ENCODE data around the gene HLA-DMA. TPM values are rescaled to one million over a fixed set of nuclear protein-coding genes. Genes with fewer than 3 reads are reported as not detected.
A peak's percentile ranks its signal among the peaks of the same experiment; 100 is the strongest.

Gene HLA-DMA
- total RNA-seq, 4 donors from 2014 or later = 1.4 to 40.4 (median 20.8) TPM

DNA sequence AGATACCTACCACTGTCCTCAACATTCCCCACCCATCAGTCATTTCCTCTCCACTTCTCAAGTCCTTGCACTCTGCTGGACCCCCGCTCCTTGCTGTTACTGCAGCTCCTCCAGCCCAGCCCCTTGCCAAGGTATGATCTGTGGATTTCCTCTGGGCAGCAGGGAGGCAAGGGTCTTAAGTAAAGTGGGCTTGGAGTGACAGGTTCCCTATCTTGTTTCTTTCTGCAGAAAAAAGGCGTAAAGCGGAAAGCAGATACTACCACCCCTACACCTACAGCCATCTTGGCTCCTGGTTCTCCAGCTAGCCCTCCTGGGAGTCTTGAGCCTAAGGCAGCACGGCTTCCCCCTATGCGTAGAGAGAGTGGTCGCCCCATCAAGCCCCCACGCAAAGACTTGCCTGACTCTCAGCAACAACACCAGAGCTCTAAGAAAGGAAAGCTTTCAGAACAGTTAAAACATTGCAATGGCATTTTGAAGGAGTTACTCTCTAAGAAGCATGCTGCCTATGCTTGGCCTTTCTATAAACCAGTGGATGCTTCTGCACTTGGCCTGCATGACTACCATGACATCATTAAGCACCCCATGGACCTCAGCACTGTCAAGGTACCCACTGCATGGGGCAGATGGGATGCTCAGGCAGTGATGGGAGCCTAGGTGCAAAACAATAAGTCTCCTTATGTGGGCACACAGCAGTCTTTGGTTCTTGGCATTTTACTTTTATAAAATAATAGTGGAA, 23.6 kb upstream of the HLA-DMA start:
- Histone ChIP-seq H3K36me3 (peaks cover 0 to 68% (median 32%) of the 10 kb centered on the region in 4 donors), H3K27ac (no peak overlapping the region), H3K9me3 (no peaks in the 10 kb centered on the region), H3K4me3 (no peak overlapping the region), H3K27me3 (no peaks in the 10 kb centered on the region), H3K4me1 (peaks cover 45 to 72% (median 49%) of the 10 kb centered on the region in 4 donors)
- WGBS, 2 donors (ENCODE audit: low coverage in 1 of 2) = 77 to 83% methylated on average over 3 to 7 of the region's 7 CpGs
- intact Hi-C loops (cut with DNase I; ENCODE audit: low total_unique reads) = no loop called here
- TF ChIP-seq POLR2A (IDR thresholded peaks at IDR 0.05) (no peak), EP300 (IDR thresholded peaks at IDR 0.05; ENCODE audit: low read depth) (no peak), POLR2AphosphoS5 (IDR thresholded peaks at IDR 0.05) (no peak)
- TF ChIP-seq, protein P1, sequence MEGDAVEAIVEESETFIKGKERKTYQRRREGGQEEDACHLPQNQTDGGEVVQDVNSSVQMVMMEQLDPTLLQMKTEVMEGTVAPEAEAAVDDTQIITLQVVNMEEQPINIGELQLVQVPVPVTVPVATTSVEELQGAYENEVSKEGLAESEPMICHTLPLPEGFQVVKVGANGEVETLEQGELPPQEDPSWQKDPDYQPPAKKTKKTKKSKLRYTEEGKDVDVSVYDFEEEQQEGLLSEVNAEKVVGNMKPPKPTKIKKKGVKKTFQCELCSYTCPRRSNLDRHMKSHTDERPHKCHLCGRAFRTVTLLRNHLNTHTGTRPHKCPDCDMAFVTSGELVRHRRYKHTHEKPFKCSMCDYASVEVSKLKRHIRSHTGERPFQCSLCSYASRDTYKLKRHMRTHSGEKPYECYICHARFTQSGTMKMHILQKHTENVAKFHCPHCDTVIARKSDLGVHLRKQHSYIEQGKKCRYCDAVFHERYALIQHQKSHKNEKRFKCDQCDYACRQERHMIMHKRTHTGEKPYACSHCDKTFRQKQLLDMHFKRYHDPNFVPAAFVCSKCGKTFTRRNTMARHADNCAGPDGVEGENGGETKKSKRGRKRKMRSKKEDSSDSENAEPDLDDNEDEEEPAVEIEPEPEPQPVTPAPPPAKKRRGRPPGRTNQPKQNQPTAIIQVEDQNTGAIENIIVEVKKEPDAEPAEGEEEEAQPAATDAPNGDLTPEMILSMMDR (IDR thresholded peaks at IDR 0.05) = no peak
- in situ Hi-C loops (cut with MboI; ENCODE audit: low pct_ligation_motif_present in 1 of 4, low pct_unique_long_range_greater_than_20kb in 1 of 4, low sequenced_read_pairs in 3 of 4) = loop anchor here in 2 of 4 donors (10.0 to 25.0 kb wide), 2 partner anchors 89 to 92 kb away; no protein-coding TSS in a partner anchor
- DNase-seq = no peak

DNA sequence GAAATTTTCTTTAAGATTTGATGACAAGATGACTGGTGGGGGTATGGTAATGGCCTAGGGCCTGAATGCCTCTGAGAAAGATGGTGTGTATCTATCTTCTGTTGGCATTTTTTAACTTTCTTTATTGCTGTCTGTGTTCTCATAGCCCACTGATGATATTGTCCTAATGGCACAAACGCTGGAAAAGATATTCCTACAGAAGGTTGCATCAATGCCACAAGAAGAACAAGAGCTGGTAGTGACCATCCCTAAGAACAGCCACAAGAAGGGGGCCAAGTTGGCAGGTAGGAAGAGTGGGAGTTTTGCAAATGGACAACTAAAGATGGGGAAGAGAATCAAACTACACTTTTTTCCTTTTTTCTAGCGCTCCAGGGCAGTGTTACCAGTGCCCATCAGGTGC, 23.0 kb upstream of the HLA-DMA start:
- H3K27ac ChIP-seq = no peak overlapping the region
- intact Hi-C loops (cut with DNase I; ENCODE audit: low total_unique reads) = no loop called here
- H3K4me3 ChIP-seq = no peak overlapping the region
- TF ChIP-seq POLR2AphosphoS5 (IDR thresholded peaks at IDR 0.05) (no peak), POLR2A (IDR thresholded peaks at IDR 0.05) (no peak), EP300 (IDR thresholded peaks at IDR 0.05; ENCODE audit: low read depth) (no peak)
- TF ChIP-seq, protein P1 (IDR thresholded peaks at IDR 0.05) = no peak
- no peaks in the 10 kb centered on the region for H3K9me3 ChIP-seq
- H3K27me3 ChIP-seq = no peaks in the 10 kb centered on the region
- WGBS, 2 donors (ENCODE audit: low coverage in 1 of 2) = 28 to 44% methylated on average over 2 of the region's 2 CpGs
- in situ Hi-C loops (cut with MboI; ENCODE audit: low pct_ligation_motif_present in 1 of 4, low pct_unique_long_range_greater_than_20kb in 1 of 4, low sequenced_read_pairs in 3 of 4) = loop anchor here in 2 of 4 donors (10.0 to 25.0 kb wide), 2 partner anchors 89 to 91 kb away; no protein-coding TSS in a partner anchor
- peaks cover 0 to 62% (median 29%) of the 10 kb centered on the region in 4 donors for H3K36me3 ChIP-seq
- no peak for DNase-seq
- H3K4me1 ChIP-seq = peaks cover 40 to 65% (median 43%) of the 10 kb centered on the region in 4 donors

DNA sequence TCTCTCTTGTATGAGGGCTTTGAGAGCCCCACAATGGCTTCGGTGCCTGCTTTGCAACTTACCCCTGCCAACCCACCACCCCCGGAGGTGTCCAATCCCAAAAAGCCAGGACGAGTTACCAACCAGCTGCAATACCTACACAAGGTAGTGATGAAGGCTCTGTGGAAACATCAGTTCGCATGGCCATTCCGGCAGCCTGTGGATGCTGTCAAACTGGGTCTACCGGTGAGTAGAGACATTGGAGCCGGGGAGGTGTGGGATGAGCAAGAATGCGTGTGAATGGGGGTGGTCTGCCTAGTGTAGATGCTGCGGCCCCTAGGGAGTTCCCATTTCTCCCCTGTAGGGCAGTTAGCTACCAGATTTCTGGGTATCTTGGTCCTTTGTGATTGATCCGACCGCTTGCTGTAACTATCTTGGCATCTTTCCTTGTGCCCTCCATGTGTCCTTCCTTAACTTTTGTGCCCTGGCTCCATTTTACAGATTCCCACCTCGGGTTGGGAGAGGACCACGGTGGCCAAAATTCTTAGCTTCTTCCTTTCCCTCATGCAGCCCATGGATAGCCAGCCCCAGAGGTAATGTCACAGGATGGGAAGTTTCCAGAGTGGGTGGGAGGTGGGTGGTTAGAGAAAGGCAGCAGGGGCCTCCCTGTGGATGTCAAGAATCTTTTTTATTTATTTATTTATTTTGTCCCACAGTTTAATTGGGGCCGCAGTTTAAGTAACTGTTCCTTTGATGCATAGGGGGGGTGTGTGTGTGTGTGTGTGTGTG, 21.8 kb upstream of the HLA-DMA start:
- Histone ChIP-seq H3K4me1 (peaks cover 36 to 56% (median 40%) of the 10 kb centered on the region in 4 donors), H3K36me3 (peaks cover 0 to 51% (median 24%) of the 10 kb centered on the region in 4 donors), H3K4me3 (peak overlapping the region; percentile 47 to 86 (median 71)), H3K27ac (peak overlapping the region; percentile 98 to 100 (median 99)), H3K9me3 (no peaks in the 10 kb centered on the region), H3K27me3 (no peaks in the 10 kb centered on the region)
- intact Hi-C loops (cut with DNase I; ENCODE audit: low total_unique reads) = no loop called here
- TF ChIP-seq, protein P1 (IDR thresholded peaks at IDR 0.05) = no peak
- 4 to 10% methylated on average over 2 to 14 of the region's 14 CpGs for WGBS, 2 donors (ENCODE audit: low coverage in 1 of 2)
- DNase-seq = no peak
- in situ Hi-C loops (cut with MboI; ENCODE audit: low pct_ligation_motif_present in 1 of 4, low pct_unique_long_range_greater_than_20kb in 1 of 4, low sequenced_read_pairs in 3 of 4) = loop anchor here in 3 of 4 donors (10.0 to 25.0 kb wide), 3 partner anchors 87 to 438 kb away; partner anchors contain the start of genes CUTA (in 1 of the 3), PHF1 (in 1 of the 3) and SYNGAP1 (in 1 of the 3)

DNA sequence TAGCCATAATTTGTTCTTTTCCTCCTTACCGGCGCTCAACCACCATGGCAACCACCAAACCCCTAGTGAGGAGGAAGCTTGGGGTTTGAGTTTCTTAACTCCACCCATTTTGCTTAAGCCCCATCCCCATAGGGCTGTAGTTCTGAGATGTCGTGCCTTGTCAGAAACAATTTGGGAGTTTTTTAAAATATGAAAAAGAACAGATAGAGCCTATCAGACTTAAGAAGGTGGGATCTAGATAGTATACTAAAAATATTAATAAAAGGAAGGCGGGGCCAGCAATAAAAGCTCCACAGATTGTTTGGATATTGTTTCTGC, 21.1 kb upstream of the HLA-DMA start:
- Histone ChIP-seq H3K4me1 (peaks cover 36 to 52% (median 40%) of the 10 kb centered on the region in 4 donors), H3K27me3 (no peaks in the 10 kb centered on the region), H3K36me3 (peaks cover 0 to 43% (median 20%) of the 10 kb centered on the region in 4 donors), H3K4me3 (peak overlapping the region; percentile 47 to 86 (median 71)), H3K27ac (peak overlapping the region; percentile 98 to 100 (median 99)), H3K9me3 (no peaks in the 10 kb centered on the region)
- 0 to 1% methylated on average over 3 to 4 of the region's 4 CpGs for WGBS, 2 donors (ENCODE audit: low coverage in 1 of 2)
- DNase-seq = no peak
- in situ Hi-C loops (cut with MboI; ENCODE audit: low pct_ligation_motif_present in 1 of 4, low pct_unique_long_range_greater_than_20kb in 1 of 4, low sequenced_read_pairs in 3 of 4) = loop anchor here in 2 of 4 donors (10.0 to 25.0 kb wide), 2 partner anchors 89 to 438 kb away; partner anchors contain the start of genes CUTA (in 1 of the 2), PHF1 (in 1 of the 2) and SYNGAP1 (in 1 of the 2)
- intact Hi-C loops (cut with DNase I; ENCODE audit: low total_unique reads) = no loop called here
- TF ChIP-seq EP300 (IDR thresholded peaks at IDR 0.05; ENCODE audit: low read depth) (no peak), POLR2AphosphoS5 (IDR thresholded peaks at IDR 0.05) (no peak), POLR2A (IDR thresholded peaks at IDR 0.05) (no peak)
- TF ChIP-seq, protein P1 (IDR thresholded peaks at IDR 0.05) = no peak
